Transverse colon (tissue), 4 donors: ENCODE measurements around the gene RARB. TPM values are rescaled to one million over a fixed set of nuclear protein-coding genes. Genes with fewer than 3 reads are reported as not detected.

Experiments
- DNase-seq: peaks from one replicate; pipeline ENCODE4 v3.0.0-alpha.2; 2019
- H3K27ac ChIP-seq, 4 donors: fragments of 200-600 bp; sonication (generic); 2 replicates each; pipeline ENCODE4 v1.5.1; 2016 to 2018; ENCODE audit warnings: inconsistent platforms in 4 of 4
- H3K27me3 ChIP-seq: fragments of 200-600 bp; sonication (generic); 2 replicates; pipeline ENCODE4 v1.5.1; 2017; ENCODE audit warnings: inconsistent platforms
- H3K36me3 ChIP-seq, 4 donors: fragments of 200-600 bp; sonication (generic); 2 replicates each; pipeline ENCODE4 v1.5.1; 2017 to 2019; ENCODE audit warnings: inconsistent platforms in 4 of 4
- H3K4me1 ChIP-seq, 4 donors: fragments of 200-600 bp; sonication (generic); 2 replicates each; pipeline ENCODE4 v1.5.1; 2017 to 2020; ENCODE audit warnings: inconsistent platforms in 4 of 4
- H3K4me3 ChIP-seq, 4 donors: fragments of 200-600 bp; sonication (generic); 1 replicate in 1 of 4; 2 replicates in 3 of 4; pipeline versions ENCODE4 v1.5.1 to v1.6.1; 2017 to 2019; ENCODE audit warnings: inconsistent platforms in 4 of 4
- H3K9me3 ChIP-seq, 2 donors: fragments of 200-600 bp; sonication (generic); 2 replicates each; pipeline ENCODE4 v1.5.1; 2017 to 2019; ENCODE audit warnings: inconsistent platforms in 2 of 2
- EP300 ChIP-seq: sonication (generic); formaldehyde crosslinking; IDR thresholded peaks from one replicate; pipeline ENCODE4 v1.6.1; 2017; ENCODE audit warnings: antibody characterized with exemption, low read depth
- POLR2A ChIP-seq: fragments of 450-650 bp; IDR thresholded peaks from one replicate; pipeline ENCODE4 v1.6.1; 2016; ENCODE audit warnings: antibody characterized with exemption, mild to moderate bottlenecking, moderate library complexity
- POLR2AphosphoS5 ChIP-seq, 3 donors: sonication (generic); formaldehyde crosslinking; IDR thresholded peaks; one replicate each; pipeline ENCODE4 v1.6.1; 2016; ENCODE audit warnings: antibody characterized with exemption in 3 of 3
- WGBS, 2 donors: methylation state at CpG; one replicate each; pipeline ENCODE4 v1.1.5; 2018; ENCODE audit warnings: low coverage in 1 of 2; 5-methylcytosine and 5-hydroxymethylcytosine counted together
- in situ Hi-C, 4 donors: fragments of 200-750 bp; cut with MboI; loops; one replicate each; pipeline versions ENCODE4 v1.15.0 to v1.15.1; 2017; ENCODE audit warnings: low sequenced_read_pairs in 3 of 4, low pct_ligation_motif_present in 1 of 4, low pct_unique_long_range_greater_than_20kb in 1 of 4
- intact Hi-C: fragments of 100-400 bp; cut with DNase I; formaldehyde crosslinking; loops from one replicate; pipeline ENCODE4 v1.15.1; 2023; ENCODE audit warnings: low total_unique reads
- total RNA-seq, 4 donors: library from RNA; depleted of rRNA; stranded (reverse); fragments of >200 nt; gene quantifications; one replicate each; pipeline ENCODE4 v1.1.0, GENCODE V29; 2016
- TF ChIP-seq, protein P1 (sequence below), 5 experiments: fragments of 200-600 bp in 3 of 5; fragments of 450-650 bp in 2 of 5; sonication (generic) in 3 of 5; IDR thresholded peaks; 1 replicate in 2 of 5; 2 replicates in 3 of 5; pipeline ENCODE4 v1.5.1; 2016 to 2017; ENCODE audit warnings: antibody characterized with exemption in 5 of 5, inconsistent platforms in 3 of 5, mild to moderate bottlenecking in 2 of 5, moderate library complexity in 1 of 5

The RARB gene
- total RNA-seq, 4 donors from 2014 or later: 2.4 to 4.5 (median 2.9) TPM; not detected in 1

DNA sequence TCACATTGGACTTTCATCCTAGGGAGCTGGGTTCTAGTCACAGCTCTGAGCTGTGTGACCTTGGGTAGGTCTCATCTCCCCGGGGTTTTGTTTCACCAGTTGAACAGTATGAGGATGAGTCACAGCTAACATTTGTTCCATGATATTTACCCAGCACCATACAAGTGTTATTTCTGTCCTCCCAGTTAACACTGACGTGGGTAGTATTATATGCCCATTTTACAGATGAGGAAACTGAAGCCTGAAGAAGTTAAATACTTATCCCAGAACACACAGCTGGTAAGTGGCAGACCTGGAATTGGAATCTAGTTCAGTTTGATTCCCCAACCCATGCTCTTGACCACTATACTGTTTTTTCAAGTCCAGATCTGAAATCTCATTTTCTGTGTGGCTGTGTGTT lies 908 bp upstream of the RARB start:
- Histone ChIP-seq H3K4me3 (peak overlapping the region in 3 of 4 donors; percentile 33 to 67 (median 46)), H3K27me3 (no peaks in the 10 kb centered on the region), H3K4me1 (peaks cover 8 to 46% (median 32%) of the 10 kb centered on the region in 4 donors), H3K9me3 (no peaks in the 10 kb centered on the region), H3K27ac (peak overlapping the region; percentile 84 to 91 (median 85)), H3K36me3 (no peaks in the 10 kb centered on the region)
- TF ChIP-seq EP300: no peak
- TF ChIP-seq, protein P1, sequence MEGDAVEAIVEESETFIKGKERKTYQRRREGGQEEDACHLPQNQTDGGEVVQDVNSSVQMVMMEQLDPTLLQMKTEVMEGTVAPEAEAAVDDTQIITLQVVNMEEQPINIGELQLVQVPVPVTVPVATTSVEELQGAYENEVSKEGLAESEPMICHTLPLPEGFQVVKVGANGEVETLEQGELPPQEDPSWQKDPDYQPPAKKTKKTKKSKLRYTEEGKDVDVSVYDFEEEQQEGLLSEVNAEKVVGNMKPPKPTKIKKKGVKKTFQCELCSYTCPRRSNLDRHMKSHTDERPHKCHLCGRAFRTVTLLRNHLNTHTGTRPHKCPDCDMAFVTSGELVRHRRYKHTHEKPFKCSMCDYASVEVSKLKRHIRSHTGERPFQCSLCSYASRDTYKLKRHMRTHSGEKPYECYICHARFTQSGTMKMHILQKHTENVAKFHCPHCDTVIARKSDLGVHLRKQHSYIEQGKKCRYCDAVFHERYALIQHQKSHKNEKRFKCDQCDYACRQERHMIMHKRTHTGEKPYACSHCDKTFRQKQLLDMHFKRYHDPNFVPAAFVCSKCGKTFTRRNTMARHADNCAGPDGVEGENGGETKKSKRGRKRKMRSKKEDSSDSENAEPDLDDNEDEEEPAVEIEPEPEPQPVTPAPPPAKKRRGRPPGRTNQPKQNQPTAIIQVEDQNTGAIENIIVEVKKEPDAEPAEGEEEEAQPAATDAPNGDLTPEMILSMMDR (IDR thresholded peaks at IDR 0.05): no peak
- intact Hi-C loops (no loop called here), in situ Hi-C loops (no loop called here)
- DNase-seq: no peak
- 54% methylated on average over 2 of the region's 2 CpGs; no CpG with 5 or more reads in 1 of the 2 donors for WGBS, 2 donors

DNA sequence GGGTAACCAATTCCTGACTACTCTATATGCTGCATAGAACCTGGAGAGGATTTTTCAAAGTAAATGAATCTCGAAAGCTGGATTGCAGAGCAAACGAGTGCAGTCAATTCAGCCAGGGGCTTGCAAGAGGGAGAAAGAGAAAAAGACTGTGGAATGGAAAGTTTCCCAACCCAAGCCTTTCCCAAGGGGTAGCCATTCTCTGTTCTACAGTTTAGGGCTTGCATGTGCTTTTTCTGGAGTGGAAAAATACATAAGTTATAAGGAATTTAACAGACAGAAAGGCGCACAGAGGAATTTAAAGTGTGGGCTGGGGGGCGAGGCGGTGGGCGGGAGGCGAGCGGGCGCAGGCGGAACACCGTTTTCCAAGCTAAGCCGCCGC lies 511 bp upstream of the RARB start:
- peaks cover 8 to 46% (median 32%) of the 10 kb centered on the region in 4 donors for H3K4me1 ChIP-seq
- no peak for TF ChIP-seq EP300
- in situ Hi-C loops: no loop called here
- WGBS, 2 donors: 1 to 5% methylated on average over 13 of the region's 13 CpGs
- H3K9me3 ChIP-seq: no peaks in the 10 kb centered on the region
- intact Hi-C loops: no loop called here
- no peaks in the 10 kb centered on the region for H3K27me3 ChIP-seq
- peak overlapping the region; percentile 84 to 91 (median 85) for H3K27ac ChIP-seq
- DNase-seq: no peak
- H3K36me3 ChIP-seq: no peaks in the 10 kb centered on the region
- peak overlapping the region; percentile 33 to 67 (median 51) for H3K4me3 ChIP-seq

DNA sequence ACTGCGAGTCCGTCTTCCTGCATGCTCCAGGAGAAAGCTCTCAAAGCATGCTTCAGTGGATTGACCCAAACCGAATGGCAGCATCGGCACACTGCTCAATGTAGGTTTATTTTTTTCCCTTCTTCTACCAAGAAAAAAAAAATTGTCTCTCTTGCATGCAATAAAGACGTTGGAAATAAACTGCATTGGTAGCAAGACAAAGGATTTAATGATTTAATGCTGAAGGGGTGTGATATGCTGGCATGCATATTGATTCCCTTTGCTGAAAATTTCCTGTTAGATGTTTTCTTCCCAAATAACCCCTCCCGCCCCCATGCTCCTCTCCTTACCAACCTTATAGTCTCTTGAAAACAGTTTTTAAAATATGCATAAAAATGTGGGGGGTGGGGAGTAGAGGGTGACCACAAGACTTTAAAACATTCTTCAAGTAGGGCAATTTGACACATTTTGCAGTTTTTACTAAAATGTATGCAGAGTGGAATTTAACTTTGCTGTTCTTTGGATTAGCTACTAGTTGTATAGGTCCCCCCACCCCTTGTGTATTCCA lies 799 bp downstream of the RARB start:
- Histone ChIP-seq H3K27ac (peak overlapping the region; percentile 84 to 91 (median 85)), H3K4me3 (peak overlapping the region; percentile 33 to 67 (median 41)), H3K27me3 (no peaks in the 10 kb centered on the region), H3K36me3 (no peaks in the 10 kb centered on the region), H3K4me1 (peaks cover 8 to 42% (median 31%) of the 10 kb centered on the region in 4 donors), H3K9me3 (no peaks in the 10 kb centered on the region)
- intact Hi-C loops: no loop called here
- 30 to 32% methylated on average over 6 of the region's 6 CpGs for WGBS, 2 donors
- no peak for DNase-seq
- TF ChIP-seq POLR2AphosphoS5 (IDR thresholded peaks at IDR 0.05) (no peak), POLR2A (no peak)
- TF ChIP-seq, protein P1 (IDR thresholded peaks at IDR 0.05): no peak
- in situ Hi-C loops: no loop called here

DNA sequence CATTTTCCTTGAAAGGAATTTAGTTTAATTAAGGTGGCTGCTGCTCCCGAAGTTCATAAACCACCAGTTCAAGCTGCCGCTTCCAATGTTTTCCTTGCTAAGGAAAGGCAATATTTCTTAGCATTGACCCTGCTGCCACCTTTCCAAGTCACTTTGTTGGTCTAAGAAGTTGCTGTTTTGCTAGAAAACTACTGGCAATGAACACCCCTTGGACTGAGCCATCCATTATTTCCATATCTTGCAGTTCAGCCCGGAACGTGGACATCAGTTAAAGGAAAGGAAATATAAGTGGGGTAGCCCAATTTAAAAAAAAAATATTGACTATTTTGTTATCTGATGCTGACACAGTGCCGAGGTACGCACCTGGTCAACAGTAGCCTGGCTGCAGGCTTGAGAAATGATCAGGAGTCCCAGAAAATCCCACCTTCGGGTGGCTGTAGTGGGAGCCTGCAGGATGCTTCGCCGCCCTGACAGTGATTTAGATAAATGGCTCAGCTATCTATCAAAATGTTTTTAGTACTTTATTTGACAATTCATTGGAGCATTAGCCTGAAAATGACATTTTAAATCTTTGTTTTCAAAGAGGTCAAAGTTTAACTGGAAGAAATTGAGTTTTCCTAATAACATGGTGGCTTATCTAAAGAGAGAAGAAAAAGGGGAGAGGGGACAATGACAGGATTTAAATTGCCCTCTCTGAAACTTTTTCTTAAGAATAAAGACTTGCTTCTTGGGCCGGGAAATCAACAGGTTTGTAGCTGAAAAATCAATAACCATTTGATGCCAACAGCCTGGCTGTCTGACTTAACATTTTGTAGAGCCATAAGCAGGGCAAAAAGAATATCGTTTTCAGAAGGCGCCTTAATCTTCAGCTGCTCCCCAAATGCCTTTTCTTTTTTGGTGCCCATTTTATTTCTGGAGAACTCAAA lies 1.6 kb downstream of the RARB start:
- 44 to 50% methylated on average over 11 to 12 of the region's 12 CpGs for WGBS, 2 donors

DNA sequence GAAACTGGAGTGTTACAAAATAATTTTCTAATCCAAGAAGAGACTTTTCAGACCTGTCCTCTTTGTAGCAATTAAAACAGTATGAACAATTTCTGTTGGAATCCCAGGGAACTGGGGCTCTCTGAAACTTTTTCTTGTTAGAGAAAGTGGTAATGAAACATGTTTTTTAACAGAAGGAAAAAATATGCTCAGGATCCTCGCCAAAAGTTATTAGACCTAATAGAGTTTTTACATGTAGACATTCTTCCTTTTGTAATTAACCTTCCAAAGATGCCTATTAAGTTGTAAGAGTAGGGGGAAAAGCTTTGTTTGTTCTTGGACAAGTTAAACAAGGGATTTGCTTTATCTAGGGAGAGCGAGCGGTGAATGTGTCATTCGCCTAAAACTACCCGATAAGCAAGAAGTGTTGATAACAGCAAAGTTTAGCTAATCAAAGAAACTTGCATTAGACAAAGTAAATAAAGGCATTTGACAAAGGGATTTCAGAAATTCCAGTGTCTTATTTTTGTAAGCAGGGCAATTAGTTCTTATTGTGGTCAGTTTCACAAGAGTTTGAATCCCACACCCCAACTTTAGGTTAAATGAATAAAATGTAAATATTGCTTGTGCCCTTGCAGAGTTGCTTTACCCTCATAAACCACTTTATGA lies 2.3 kb downstream of the RARB start:
- H3K27me3 ChIP-seq: no peaks in the 10 kb centered on the region
- intact Hi-C loops (no loop called here), in situ Hi-C loops (no loop called here)
- TF ChIP-seq, protein P1 (IDR thresholded peaks at IDR 0.05): no peak
- TF ChIP-seq EP300: no peak
- no peaks in the 10 kb centered on the region for H3K36me3 ChIP-seq
- no peaks in the 10 kb centered on the region for H3K9me3 ChIP-seq
- H3K4me1 ChIP-seq: peaks cover 2 to 32% (median 24%) of the 10 kb centered on the region in 4 donors
- peak overlapping the region; percentile 84 to 91 (median 85) for H3K27ac ChIP-seq
- no peak for DNase-seq
- peak overlapping the region in 3 of 4 donors; percentile 0 to 67 (median 6) for H3K4me3 ChIP-seq
- WGBS, 2 donors: 23 to 24% methylated on average over 5 of the region's 5 CpGs

More for the DNA sequence above, 1.6 kb downstream of the RARB start:
- Histone ChIP-seq H3K4me3 (peak overlapping the region in 3 of 4 donors; percentile 33 to 67 (median 46)), H3K27me3 (no peaks in the 10 kb centered on the region), H3K36me3 (no peaks in the 10 kb centered on the region), H3K4me1 (peaks cover 8 to 35% (median 27%) of the 10 kb centered on the region in 4 donors), H3K9me3 (no peaks in the 10 kb centered on the region), H3K27ac (peak overlapping the region; percentile 84 to 91 (median 85))
- in situ Hi-C loops (no loop called here), intact Hi-C loops (no loop called here)
- TF ChIP-seq EP300: no peak
- no peak for DNase-seq
